OCI-LY1 (cell line): ENCODE data around the gene SH3RF3.

ENCODE experiments used
- EZH2 ChIP-seq: fragments of 200-600 bp; sonication (generic), shearing (Covaris generic); IDR thresholded peaks from 2 replicates; pipeline ENCODE4 v1.8.0; 2017; ENCODE audit warnings: borderline replicate concordance, mixed run types, mild to moderate bottlenecking, antibody characterized with exemption, low read length, moderate library complexity, mixed read lengths
- TF ChIP-seq, protein P1 (sequence below): fragments of 200-600 bp; sonication (generic), shearing (Covaris generic); IDR thresholded peaks from 2 replicates; pipeline ENCODE4 v1.5.1; 2017; ENCODE audit warnings: mild to moderate bottlenecking, antibody characterized with exemption, low read length, moderate library complexity, mixed read lengths

DNA sequence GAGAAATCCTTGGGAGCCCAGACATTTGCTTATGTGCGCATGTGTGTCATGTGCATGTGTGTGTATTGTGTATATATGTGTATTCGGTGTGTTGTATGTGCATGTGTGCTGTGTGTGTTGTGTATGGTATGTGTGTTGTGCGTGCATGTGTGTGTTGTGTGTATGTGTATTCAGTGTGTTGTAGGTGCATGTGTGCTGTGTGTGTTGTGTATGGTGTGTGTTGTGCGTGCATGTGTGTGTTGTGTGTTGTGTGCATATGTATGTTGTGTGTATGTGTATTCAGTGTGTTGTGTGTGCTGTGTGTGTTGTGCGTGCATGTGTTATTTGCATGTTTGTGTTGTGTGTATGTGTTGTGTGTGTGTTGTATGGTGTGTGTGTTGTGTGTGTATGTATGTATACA lies 136.9 kb downstream of the SH3RF3 start:
- no peak for TF ChIP-seq EZH2
- TF ChIP-seq, protein P1, sequence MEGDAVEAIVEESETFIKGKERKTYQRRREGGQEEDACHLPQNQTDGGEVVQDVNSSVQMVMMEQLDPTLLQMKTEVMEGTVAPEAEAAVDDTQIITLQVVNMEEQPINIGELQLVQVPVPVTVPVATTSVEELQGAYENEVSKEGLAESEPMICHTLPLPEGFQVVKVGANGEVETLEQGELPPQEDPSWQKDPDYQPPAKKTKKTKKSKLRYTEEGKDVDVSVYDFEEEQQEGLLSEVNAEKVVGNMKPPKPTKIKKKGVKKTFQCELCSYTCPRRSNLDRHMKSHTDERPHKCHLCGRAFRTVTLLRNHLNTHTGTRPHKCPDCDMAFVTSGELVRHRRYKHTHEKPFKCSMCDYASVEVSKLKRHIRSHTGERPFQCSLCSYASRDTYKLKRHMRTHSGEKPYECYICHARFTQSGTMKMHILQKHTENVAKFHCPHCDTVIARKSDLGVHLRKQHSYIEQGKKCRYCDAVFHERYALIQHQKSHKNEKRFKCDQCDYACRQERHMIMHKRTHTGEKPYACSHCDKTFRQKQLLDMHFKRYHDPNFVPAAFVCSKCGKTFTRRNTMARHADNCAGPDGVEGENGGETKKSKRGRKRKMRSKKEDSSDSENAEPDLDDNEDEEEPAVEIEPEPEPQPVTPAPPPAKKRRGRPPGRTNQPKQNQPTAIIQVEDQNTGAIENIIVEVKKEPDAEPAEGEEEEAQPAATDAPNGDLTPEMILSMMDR = no peak
